Colon (tissue), 2 donors: ENCODE results near the gene GNAI3.

Experiments
- FAIRE-seq: peaks from 2 replicates; lab custom pipeline; 2012; peaks lifted over from hg19 to GRCh38; lab: Jason Lieb, UNC
- donor health status: control.
- donor health status: control.

Gene GNAI3

GRCh38 chr1:109546311-109547109, 1.9 kb upstream of the GNAI3 start:
- FAIRE-seq, result peak; percentile 51

GRCh38 chr1:109547463-109548320, 723 bp upstream of the GNAI3 start:
- no peak for FAIRE-seq

GRCh38 chr1:109556563-109556962, 8.1 kb downstream of the GNAI3 start:
- FAIRE-seq, result no peak

GRCh38 chr1:109557520-109557919, 9.1 kb downstream of the GNAI3 start:
- no peak for FAIRE-seq

GRCh38 chr1:109559995-109560394, 11.6 kb downstream of the GNAI3 start:
- no peak for FAIRE-seq

- FAIRE-seq, result no peak
These were observed 15.9 kb downstream of the GNAI3 start for GRCh38 chr1:109564194-109564878.

GRCh38 chr1:109565241-109565640, 16.8 kb downstream of the GNAI3 start:
- FAIRE-seq, result no peak

- no peak for FAIRE-seq
These were observed 18.6 kb downstream of the GNAI3 start for GRCh38 chr1:109566982-109567381.

- no peak for FAIRE-seq
These were observed 19.7 kb downstream of the GNAI3 start for GRCh38 chr1:109567877-109568672.

GRCh38 chr1:109569323-109569722, 20.9 kb downstream of the GNAI3 start:
- no peak for FAIRE-seq

- FAIRE-seq, result no peak
These were observed 22.0 kb downstream of the GNAI3 start for GRCh38 chr1:109570414-109570813.

GRCh38 chr1:109573785-109574184, 25.4 kb downstream of the GNAI3 start:
- no peak for FAIRE-seq

- FAIRE-seq, result no peak
These were observed 30.6 kb downstream of the GNAI3 start for GRCh38 chr1:109578947-109579443.

GRCh38 chr1:109579491-109579890, 31.1 kb downstream of the GNAI3 start:
- FAIRE-seq, result no peak

- FAIRE-seq, result no peak
These were observed 33.6 kb downstream of the GNAI3 start for GRCh38 chr1:109582021-109582420.

GRCh38 chr1:109584766-109585165, 36.4 kb downstream of the GNAI3 start:
- no peak for FAIRE-seq

- no peak for FAIRE-seq
These were observed 37.6 kb downstream of the GNAI3 start for GRCh38 chr1:109586055-109586454.

GRCh38 chr1:109589177-109589576, 40.8 kb downstream of the GNAI3 start:
- FAIRE-seq, result no peak

- FAIRE-seq, result no peak
These were observed 41.3 kb downstream of the GNAI3 start for GRCh38 chr1:109589679-109590078.

- no peak for FAIRE-seq
These were observed 44.5 kb downstream of the GNAI3 start for GRCh38 chr1:109592916-109593315.

GRCh38 chr1:109595531-109595930, 47.1 kb downstream of the GNAI3 start:
- no peak for FAIRE-seq

GRCh38 chr1:109598156-109598555, 49.7 kb downstream of the GNAI3 start:
- FAIRE-seq, result no peak
